PFSK-1 (cell line): Measurements from ENCODE around the gene PCSK5.

Experiments
- POLR2AphosphoS5 ChIP-seq: IDR thresholded peaks from 2 replicates; pipeline ENCODE4 v1.6.1; 2012; ENCODE audit warnings: low read depth, mild to moderate bottlenecking, control low read depth, low read length, moderate library complexity
- TAF1 ChIP-seq: IDR thresholded peaks from 2 replicates; pipeline ENCODE4 v1.6.1; 2012; ENCODE audit warnings: low read length, control low read depth, borderline replicate concordance; ENCODE audit not compliant: insufficient read depth

GRCh38 chr9:75939536-75940111 lies 49.2 kb downstream of the PCSK5 start:
- TF ChIP-seq POLR2AphosphoS5 (no peak), TAF1 (no peak)
